OCI-LY3 (cell line): ENCODE results near the gene INVS.

ENCODE experiments used
- H2AFZ ChIP-seq: fragments of 200-600, 300-600 bp; shearing (Covaris generic); 2 replicates; pipeline ENCODE4 v1.6.0; 2014; ENCODE audit warnings: antibody characterized with exemption, low read depth, low read length
- H3K27ac ChIP-seq: fragments of 200-600, 300-600 bp; sonication (generic); 2 replicates; pipeline ENCODE4 v1.5.1; 2014; ENCODE audit warnings: mild to moderate bottlenecking, low read length, moderate library complexity, mixed read lengths
- H3K27me3 ChIP-seq: fragments of 200-600, 300-600 bp; sonication (generic); 2 replicates; pipeline ENCODE4 v1.6.1; 2014; ENCODE audit warnings: low read depth, low read length, mixed read lengths
- H3K36me3 ChIP-seq: fragments of 200-600, 300-600 bp; sonication (generic); replicated peaks from 2 replicates; pipeline ENCODE3; 2014; ENCODE audit warnings: low read depth, low read length, mixed read lengths
- H3K4me1 ChIP-seq: fragments of 300-600, 200-600 bp; sonication (generic); 2 replicates; pipeline ENCODE4 v1.6.1; 2014; ENCODE audit warnings: low read length, mixed read lengths
- H3K4me2 ChIP-seq: fragments of 200-600, 300-600 bp; sonication (generic); 2 replicates; pipeline ENCODE4 v1.6.1; 2014; ENCODE audit warnings: low read length, mixed read lengths
- H3K4me3 ChIP-seq: fragments of 300-600, 200-600 bp; sonication (generic); 2 replicates; pipeline ENCODE4 v1.5.1; 2014; ENCODE audit warnings: antibody characterized with exemption, mild to moderate bottlenecking, low read length, moderate library complexity
- H3K79me2 ChIP-seq: fragments of 300-600, 200-600 bp; shearing (Covaris generic); 2 replicates; pipeline ENCODE4 v1.6.1; 2014; ENCODE audit warnings: mild to moderate bottlenecking, low read length, mixed read lengths
- H3K9ac ChIP-seq: fragments of 300-600, 200-600 bp; shearing (Covaris generic); 2 replicates; pipeline ENCODE4 v1.6.0; 2014; ENCODE audit warnings: mild to moderate bottlenecking, low read length, moderate library complexity
- H3K9me3 ChIP-seq: fragments of 200-600, 300-600 bp; shearing (Covaris generic); 2 replicates; pipeline ENCODE4 v1.6.1; 2014; ENCODE audit warnings: low read length, mixed read lengths; ENCODE audit not compliant: insufficient read depth
- H4K20me1 ChIP-seq: fragments of 200-600, 300-600 bp; sonication (generic); 2 replicates; pipeline ENCODE4 v1.6.1; 2016; ENCODE audit warnings: low read length, mixed read lengths; ENCODE audit not compliant: insufficient read depth
- EZH2phosphoT487 ChIP-seq: fragments of 200-600 bp; shearing (Covaris generic); IDR thresholded peaks from 2 replicates; pipeline ENCODE4 v1.6.1; 2018; ENCODE audit warnings: antibody characterized with exemption, mixed run types, low read depth
- TF ChIP-seq, protein P1 (sequence below): fragments of 200-600, 300-600 bp; sonication (generic); IDR thresholded peaks from 2 replicates; pipeline ENCODE4 v1.5.1; 2014; ENCODE audit warnings: antibody characterized with exemption, low read length, low read depth

INVS gene

DNA sequence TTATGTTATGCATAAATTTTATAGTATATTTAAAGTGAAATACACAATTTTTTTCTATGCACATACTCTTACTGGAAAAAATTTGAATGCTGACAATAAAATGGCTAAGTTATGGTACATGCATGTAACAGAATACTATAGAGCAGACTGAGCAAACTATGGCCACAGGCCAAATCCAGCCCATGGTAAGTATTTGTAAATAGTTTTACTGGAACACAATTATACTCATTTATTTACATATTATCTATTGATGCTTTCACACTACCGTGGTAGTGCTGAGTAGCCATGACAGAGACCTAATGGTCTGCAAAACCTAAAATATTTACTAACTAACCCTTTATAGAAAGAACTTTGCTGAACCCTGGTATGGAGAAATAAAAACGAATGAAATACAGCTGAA is 208.0 kb downstream of the INVS start:
- Histone ChIP-seq H4K20me1 (peaks cover 12% of the 10 kb centered on the region), H3K27ac (no peak overlapping the region), H3K9me3 (no peaks in the 10 kb centered on the region), H3K4me1 (no peaks in the 10 kb centered on the region), H3K4me2 (no peak overlapping the region), H3K4me3 (no peak overlapping the region), H3K27me3 (no peaks in the 10 kb centered on the region), H2AFZ (no peak overlapping the region), H3K36me3 (peaks cover 58% of the 10 kb centered on the region), H3K9ac (no peak overlapping the region), H3K79me2 (peaks cover 55% of the 10 kb centered on the region)
- TF ChIP-seq EZH2phosphoT487, result no peak
- TF ChIP-seq, protein P1, sequence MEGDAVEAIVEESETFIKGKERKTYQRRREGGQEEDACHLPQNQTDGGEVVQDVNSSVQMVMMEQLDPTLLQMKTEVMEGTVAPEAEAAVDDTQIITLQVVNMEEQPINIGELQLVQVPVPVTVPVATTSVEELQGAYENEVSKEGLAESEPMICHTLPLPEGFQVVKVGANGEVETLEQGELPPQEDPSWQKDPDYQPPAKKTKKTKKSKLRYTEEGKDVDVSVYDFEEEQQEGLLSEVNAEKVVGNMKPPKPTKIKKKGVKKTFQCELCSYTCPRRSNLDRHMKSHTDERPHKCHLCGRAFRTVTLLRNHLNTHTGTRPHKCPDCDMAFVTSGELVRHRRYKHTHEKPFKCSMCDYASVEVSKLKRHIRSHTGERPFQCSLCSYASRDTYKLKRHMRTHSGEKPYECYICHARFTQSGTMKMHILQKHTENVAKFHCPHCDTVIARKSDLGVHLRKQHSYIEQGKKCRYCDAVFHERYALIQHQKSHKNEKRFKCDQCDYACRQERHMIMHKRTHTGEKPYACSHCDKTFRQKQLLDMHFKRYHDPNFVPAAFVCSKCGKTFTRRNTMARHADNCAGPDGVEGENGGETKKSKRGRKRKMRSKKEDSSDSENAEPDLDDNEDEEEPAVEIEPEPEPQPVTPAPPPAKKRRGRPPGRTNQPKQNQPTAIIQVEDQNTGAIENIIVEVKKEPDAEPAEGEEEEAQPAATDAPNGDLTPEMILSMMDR, result no peak

DNA sequence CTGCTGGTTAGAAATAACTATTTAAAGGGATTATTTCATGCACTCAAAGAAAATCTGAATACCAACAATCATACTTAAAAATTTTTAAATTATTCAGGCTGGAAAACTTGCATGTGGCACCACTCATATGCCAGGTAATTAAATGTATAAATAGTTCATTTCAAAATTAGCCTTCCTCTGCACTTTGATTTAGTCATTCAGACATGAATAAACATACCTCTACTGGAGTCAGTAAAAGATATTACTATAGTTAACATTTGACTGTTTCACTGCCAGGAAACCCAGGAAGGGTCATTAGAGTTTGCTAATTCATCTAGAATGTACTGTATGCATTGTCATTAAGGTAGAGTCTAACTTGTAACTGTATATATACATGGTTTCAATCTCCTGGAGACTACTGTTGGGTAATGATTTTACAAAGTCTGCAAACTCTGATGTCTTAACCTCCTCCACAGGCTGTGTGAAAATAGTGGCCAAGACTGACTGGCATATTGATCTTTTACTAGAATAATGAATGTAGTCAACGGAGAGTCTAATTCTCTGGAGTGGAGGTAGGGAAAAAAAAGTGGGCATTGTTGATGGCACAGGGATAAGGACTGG is 210.0 kb downstream of the INVS start:
- Histone ChIP-seq H3K4me1 (no peaks in the 10 kb centered on the region), H3K9ac (no peak overlapping the region), H3K36me3 (peaks cover 60% of the 10 kb centered on the region), H4K20me1 (peaks cover 16% of the 10 kb centered on the region), H3K4me3 (no peak overlapping the region), H3K27me3 (no peaks in the 10 kb centered on the region), H2AFZ (no peak overlapping the region), H3K27ac (no peak overlapping the region), H3K79me2 (peaks cover 63% of the 10 kb centered on the region), H3K4me2 (no peak overlapping the region), H3K9me3 (no peaks in the 10 kb centered on the region)
- TF ChIP-seq, protein P1, result no peak
- no peak for TF ChIP-seq EZH2phosphoT487

DNA sequence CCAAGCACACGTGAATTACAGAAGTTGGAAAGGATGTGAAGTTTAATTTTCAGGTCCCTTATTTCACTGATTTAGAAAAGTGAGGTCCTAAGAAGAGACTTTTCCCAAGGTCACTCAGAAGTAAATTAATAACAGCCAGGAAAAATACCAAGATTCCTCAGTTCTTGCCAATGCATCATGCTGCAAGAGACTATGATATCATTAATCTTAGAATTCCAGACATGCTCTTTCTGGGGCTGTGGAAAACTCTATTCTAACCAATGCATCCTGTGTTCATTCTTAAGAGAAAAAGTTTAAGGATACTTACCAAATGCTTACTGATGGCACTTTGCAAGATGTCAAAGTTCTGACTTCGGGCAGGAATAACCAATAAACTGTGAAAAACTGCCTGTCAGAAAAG is 210.9 kb downstream of the INVS start:
- Histone ChIP-seq H3K27ac (no peak overlapping the region), H3K9ac (no peak overlapping the region), H2AFZ (no peak overlapping the region), H3K27me3 (no peaks in the 10 kb centered on the region), H4K20me1 (peaks cover 16% of the 10 kb centered on the region), H3K4me1 (no peaks in the 10 kb centered on the region), H3K79me2 (peaks cover 63% of the 10 kb centered on the region), H3K4me3 (no peak overlapping the region), H3K4me2 (no peak overlapping the region), H3K36me3 (peaks cover 64% of the 10 kb centered on the region), H3K9me3 (no peaks in the 10 kb centered on the region)
- TF ChIP-seq, protein P1, result no peak
- no peak for TF ChIP-seq EZH2phosphoT487

DNA sequence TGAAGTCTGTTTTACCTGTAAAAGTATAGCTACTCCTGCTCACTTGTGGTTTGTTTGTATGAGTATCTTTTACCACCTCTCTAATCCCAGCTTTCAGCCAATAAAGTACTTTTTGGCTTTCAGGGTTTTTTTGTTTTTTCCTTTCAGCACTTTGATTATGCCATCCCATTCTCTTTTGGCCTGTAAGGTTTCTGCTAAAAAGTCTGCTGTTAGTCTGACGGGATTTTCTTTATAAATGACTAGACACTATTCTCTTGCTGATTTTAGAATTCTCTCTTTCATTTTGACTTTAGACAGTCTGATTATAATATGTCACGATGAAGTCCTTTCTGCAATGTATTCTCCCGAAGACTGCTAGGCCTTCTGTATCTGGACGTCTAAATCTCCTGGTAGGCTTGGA is 216.5 kb downstream of the INVS start:
- Histone ChIP-seq H3K27me3 (no peaks in the 10 kb centered on the region), H2AFZ (no peak overlapping the region), H3K27ac (no peak overlapping the region), H3K79me2 (peaks cover 75% of the 10 kb centered on the region), H3K36me3 (peaks cover 63% of the 10 kb centered on the region), H3K4me3 (no peak overlapping the region), H3K4me1 (no peaks in the 10 kb centered on the region), H3K4me2 (no peak overlapping the region), H3K9me3 (no peaks in the 10 kb centered on the region), H3K9ac (no peak overlapping the region), H4K20me1 (peaks cover 6% of the 10 kb centered on the region)
- no peak for TF ChIP-seq EZH2phosphoT487
- TF ChIP-seq, protein P1, result no peak
